Endothelial cell (in vitro differentiated cells): Measurements from ENCODE around the gene AGBL4. TPM values are rescaled to one million over a fixed set of nuclear protein-coding genes. Genes with fewer than 3 reads are reported as not detected.

Experiments
- DNase-seq: peaks from one replicate; pipeline ENCODE4 v3.0.0; 2021; ENCODE audit warnings: low spot score
- H3K27ac Mint-ChIP-seq: one replicate; pipeline ENCODE4 v1.8.0; 2021; ENCODE audit warnings: mixed read lengths, inconsistent platforms; ENCODE audit not compliant: unreplicated experiment
- H3K27me3 Mint-ChIP-seq: one replicate; pipeline ENCODE4 v1.8.0; 2021; ENCODE audit warnings: mild to moderate bottlenecking, moderate library complexity, mixed read lengths, inconsistent platforms; ENCODE audit not compliant: unreplicated experiment
- H3K36me3 Mint-ChIP-seq: one replicate; pipeline ENCODE4 v1.8.0; 2021; ENCODE audit warnings: mild to moderate bottlenecking, low read depth, mixed read lengths, inconsistent platforms; ENCODE audit not compliant: unreplicated experiment
- H3K4me1 Mint-ChIP-seq: one replicate; pipeline ENCODE4 v1.8.0; 2021; ENCODE audit warnings: mild to moderate bottlenecking, mixed read lengths, inconsistent platforms; ENCODE audit not compliant: unreplicated experiment
- H3K4me3 Mint-ChIP-seq: one replicate; pipeline ENCODE4 v1.8.0; 2021; ENCODE audit warnings: mild to moderate bottlenecking, mixed read lengths, inconsistent platforms; ENCODE audit not compliant: unreplicated experiment
- H3K9me3 Mint-ChIP-seq: one replicate; pipeline ENCODE4 v1.8.0; 2021; ENCODE audit warnings: mixed read lengths, inconsistent platforms; ENCODE audit not compliant: unreplicated experiment
- CTCF ChIP-seq: fragments of 200-600 bp; sonication (generic); IDR thresholded peaks from one replicate; pipeline ENCODE4 v1.5.0; 2021; ENCODE audit warnings: antibody characterized with exemption; ENCODE audit not compliant: unreplicated experiment
- total RNA-seq: library from RNA; stranded (reverse); fragmentation: NEBNext Ultra II Directional; extraction: Animal tissue kit (Norgen Biotek cat#: 25700); gene quantifications from one replicate; pipeline ENCODE4 v1.2.1, GENCODE V29; 2021; ENCODE audit not compliant: unreplicated experiment

Gene AGBL4
- total RNA-seq, 1 donor from 2014 or later, result 0.51 TPM

- Mint-ChIP-seq H3K4me1 (peaks cover 6% of the 10 kb centered on the region), H3K9me3 (no peaks in the 10 kb centered on the region), H3K4me3 (no peak overlapping the region), H3K27me3 (no peaks in the 10 kb centered on the region), H3K36me3 (no peaks in the 10 kb centered on the region), H3K27ac (no peak overlapping the region)
- TF ChIP-seq CTCF, result no peak
- no peak for DNase-seq
These were observed 1136.0 kb downstream of the AGBL4 start for GRCh38 chr1:48887796-48888195.

GRCh38 chr1:48882020-48882419 lies 1141.7 kb downstream of the AGBL4 start:
- no peak for DNase-seq
- Mint-ChIP-seq H3K27ac (no peak overlapping the region), H3K36me3 (no peaks in the 10 kb centered on the region), H3K27me3 (no peaks in the 10 kb centered on the region), H3K9me3 (no peaks in the 10 kb centered on the region), H3K4me3 (no peak overlapping the region), H3K4me1 (no peaks in the 10 kb centered on the region)
- no peak for TF ChIP-seq CTCF

- no peak for DNase-seq
- TF ChIP-seq CTCF, result no peak
- Mint-ChIP-seq H3K36me3 (no peaks in the 10 kb centered on the region), H3K4me3 (no peak overlapping the region), H3K9me3 (no peaks in the 10 kb centered on the region), H3K27me3 (peaks cover 2% of the 10 kb centered on the region), H3K27ac (no peak overlapping the region), H3K4me1 (peaks cover 9% of the 10 kb centered on the region)
These were observed 1145.4 kb downstream of the AGBL4 start for GRCh38 chr1:48878191-48878940.

- H3K9me3 Mint-ChIP-seq, result no peaks in the 10 kb centered on the region
- H3K36me3 Mint-ChIP-seq, result no peaks in the 10 kb centered on the region
- no peak overlapping the region for H3K4me3 Mint-ChIP-seq
- peaks cover 16% of the 10 kb centered on the region for H3K4me1 Mint-ChIP-seq
- no peak for DNase-seq
- no peak overlapping the region for H3K27ac Mint-ChIP-seq
- no peak for TF ChIP-seq CTCF
- H3K27me3 Mint-ChIP-seq, result peaks cover 2% of the 10 kb centered on the region
These were observed 1147.4 kb downstream of the AGBL4 start for GRCh38 chr1:48876330-48876785.

GRCh38 chr1:48875552-48876329 lies 1148.0 kb downstream of the AGBL4 start:
- H3K27ac Mint-ChIP-seq, result no peak overlapping the region
- H3K4me3 Mint-ChIP-seq, result no peak overlapping the region
- no peaks in the 10 kb centered on the region for H3K36me3 Mint-ChIP-seq
- no peak for TF ChIP-seq CTCF
- H3K9me3 Mint-ChIP-seq, result no peaks in the 10 kb centered on the region
- peaks cover 16% of the 10 kb centered on the region for H3K4me1 Mint-ChIP-seq
- peaks cover 2% of the 10 kb centered on the region for H3K27me3 Mint-ChIP-seq
- no peak for DNase-seq
